Bladder microvascular endothelial cell (primary cell): ENCODE data around the gene KLHDC8B. TPM values are rescaled to one million over a fixed set of nuclear protein-coding genes. Genes with fewer than 3 reads are reported as not detected.

Experiments
- total RNA-seq: library from RNA; depleted of rRNA; stranded (reverse); fragments of >200 nt; gene quantifications from 2 replicates; pipeline ENCODE4 v1.2.3, GENCODE V29; 2014

The KLHDC8B gene
- total RNA-seq: 43.3 and 55.2 TPM in 2 replicates

DNA sequence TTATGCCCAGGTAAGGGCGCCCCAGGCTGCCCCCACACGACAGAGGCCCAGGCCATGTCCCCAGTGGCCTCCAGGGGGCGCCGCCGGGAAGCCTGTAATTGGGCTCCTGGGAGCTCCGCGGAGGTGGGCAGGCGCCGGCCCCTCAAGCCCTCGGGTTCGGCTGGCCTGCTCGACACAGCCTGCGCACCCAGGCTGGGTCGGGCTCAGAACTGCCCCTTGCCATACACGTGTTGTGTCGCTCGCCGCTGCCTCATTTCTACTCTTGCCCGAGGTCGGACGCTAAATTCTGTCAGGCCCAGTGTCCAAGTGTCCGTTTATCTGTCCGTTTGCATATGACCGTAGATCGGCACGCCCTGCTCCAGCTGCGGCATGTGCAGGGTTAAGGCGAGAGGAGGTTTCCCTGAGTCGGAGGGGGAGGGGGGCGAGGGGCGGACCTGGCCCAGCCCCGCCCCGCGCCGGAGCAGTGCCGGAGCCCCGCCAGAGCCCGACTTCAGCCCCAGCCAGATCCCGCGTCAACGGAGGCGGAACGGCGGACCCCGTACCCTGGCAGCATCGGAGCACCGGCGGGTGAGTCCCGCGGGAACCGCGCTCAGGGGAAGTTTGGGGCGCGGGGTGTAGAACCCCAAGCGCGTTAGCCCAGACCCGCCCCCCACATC, at the start of gene KLHDC8B:
Gene KLHDC8B (plus strand): TSS at position 480 of the 656 bp plus-strand sequence. CDS start 1,172 bp downstream, outside the sequence.

DNA sequence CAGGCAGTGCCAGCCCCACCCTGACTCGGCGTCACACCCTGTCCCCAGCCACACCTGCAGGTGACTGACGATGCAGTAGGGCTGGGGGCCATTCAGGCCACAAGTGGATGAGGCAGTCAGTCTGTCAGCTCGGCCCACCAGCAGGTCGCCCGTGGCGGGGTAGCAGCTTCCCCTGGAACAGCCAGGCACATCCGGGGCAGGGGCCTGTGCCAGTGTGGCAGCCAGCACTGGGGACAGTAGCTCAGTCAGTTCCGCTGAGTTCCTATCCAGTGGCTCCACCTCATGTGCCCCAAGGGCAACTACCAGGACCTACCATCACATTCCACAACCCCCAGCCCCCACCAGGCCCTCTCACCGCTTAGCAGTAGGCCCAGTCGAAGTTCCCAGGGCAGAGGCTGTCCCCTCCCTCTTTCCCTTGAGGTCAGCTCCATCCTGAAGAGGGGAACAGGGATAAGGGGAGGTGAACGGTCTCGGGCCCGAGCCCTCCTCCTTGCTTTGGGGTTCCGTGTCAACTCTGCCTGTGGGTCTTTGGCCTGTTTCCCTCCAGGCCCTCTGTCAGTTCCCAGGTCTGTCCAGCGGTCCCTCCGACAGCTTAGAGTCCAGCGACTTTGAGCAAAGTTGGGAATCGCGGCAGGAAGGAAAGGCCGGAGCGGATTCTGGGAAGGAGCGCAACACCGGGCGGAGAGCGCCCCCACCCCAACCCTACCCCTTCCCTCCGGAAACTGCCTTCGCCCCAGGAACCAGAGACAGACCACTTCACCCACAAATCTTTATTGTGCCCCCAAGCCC, 38.8 kb upstream of the KLHDC8B start, which contains the start of gene LAMB2:
Gene LAMB2 (minus strand): TSS at position 614 of the 789 bp plus-strand sequence. CDS start 183 bp downstream, at position 431.

DNA sequence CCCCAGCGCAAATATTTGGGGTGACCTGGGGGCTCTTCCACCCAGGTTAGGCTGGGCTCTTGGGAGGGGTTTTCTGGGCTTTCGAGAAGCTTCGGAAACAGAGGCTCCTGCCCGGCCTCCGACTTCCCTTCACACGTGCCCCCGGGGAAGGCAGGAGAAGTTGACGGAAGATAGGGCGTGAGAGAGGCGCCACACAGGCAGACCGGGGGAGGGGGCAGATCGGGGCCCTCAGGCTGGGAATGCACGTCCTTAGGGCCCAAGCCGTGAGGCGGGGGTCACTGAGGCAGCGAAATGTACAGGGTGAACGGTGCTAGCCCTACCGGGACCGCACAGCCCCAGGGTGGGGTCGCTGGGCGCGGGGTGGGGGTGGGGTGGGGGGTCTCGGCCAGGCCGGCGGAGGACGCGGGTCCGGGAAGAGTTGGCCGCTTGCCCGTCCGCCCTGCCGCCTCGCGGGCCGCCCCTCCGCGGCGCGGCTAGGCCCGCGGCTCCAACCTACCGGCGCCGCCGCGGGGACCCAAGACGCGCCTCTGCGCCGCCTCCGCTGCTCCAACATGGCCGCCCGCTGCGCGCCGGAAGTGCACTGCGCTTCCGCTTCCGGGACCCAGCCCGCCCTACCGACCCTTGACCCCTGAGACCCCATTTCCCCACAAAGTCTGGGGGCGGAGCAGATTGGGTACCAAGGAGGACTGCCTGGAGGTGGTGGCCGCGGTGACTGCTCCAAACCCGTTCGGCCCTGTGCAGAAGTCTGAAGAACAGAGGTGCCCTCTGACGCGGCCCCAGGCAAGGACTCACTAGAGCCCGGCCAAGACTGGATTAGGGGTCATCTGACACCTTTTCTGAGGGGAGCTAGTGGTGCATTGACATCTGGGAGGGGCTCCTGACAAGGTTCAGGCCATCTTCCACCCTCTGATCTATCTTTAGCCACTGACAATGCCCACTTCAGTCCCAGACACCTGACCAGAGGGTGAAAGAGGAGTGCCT, 5.3 kb upstream of the KLHDC8B start, which contains the start of gene CCDC71:
Gene CCDC71 (minus strand): TSS at position 561 of the 981 bp plus-strand sequence. CDS start 2,123 bp downstream, outside the sequence.

Other genes starting within 250 kb of the KLHDC8B start
- 14.2 and 18.0 TPM in 2 replicates for gene P4HTM, start 181.4 kb upstream of the KLHDC8B start, total RNA-seq
- 55.0 and 141 TPM in 2 replicates for gene WDR6, start 164.2 kb upstream of the KLHDC8B start, total RNA-seq
- gene DALRD3, start 153.0 kb upstream of the KLHDC8B start, total RNA-seq: 31.6 and 34.1 TPM in 2 replicates
- gene NDUFAF3, start 149.5 kb upstream of the KLHDC8B start, total RNA-seq: 45.0 and 63.7 TPM in 2 replicates
- 210 and 242 TPM in 2 replicates for gene IMPDH2, start 142.2 kb upstream of the KLHDC8B start, total RNA-seq
- 65.7 and 68.7 TPM in 2 replicates for gene QRICH1, start 77.5 kb upstream of the KLHDC8B start, total RNA-seq
- 272 and 301 TPM in 2 replicates for gene QARS1, start 66.8 kb upstream of the KLHDC8B start, total RNA-seq
- 29.8 and 54.9 TPM in 2 replicates for gene USP19, start 50.8 kb upstream of the KLHDC8B start, total RNA-seq
- 745 and 1,550 TPM in 2 replicates for gene LAMB2, start 38.5 kb upstream of the KLHDC8B start, total RNA-seq
- 13.4 and 17.4 TPM in 2 replicates for gene CCDC71, start 5.3 kb upstream of the KLHDC8B start, total RNA-seq
- 0.97 and 2.0 TPM in 2 replicates for gene C3orf62, start 105.6 kb downstream of the KLHDC8B start, total RNA-seq
- gene USP4, start 168.5 kb downstream of the KLHDC8B start, total RNA-seq: 24.4 and 47.2 TPM in 2 replicates
- 523 and 630 TPM in 2 replicates for gene GPX1, start 186.8 kb downstream of the KLHDC8B start, total RNA-seq
- gene RHOA, start 240.4 kb downstream of the KLHDC8B start, total RNA-seq: 496 and 514 TPM in 2 replicates
- gene TCTA, start 240.8 kb downstream of the KLHDC8B start, total RNA-seq: 9.7 and 20.8 TPM in 2 replicates